Ovary (tissue), 3 donors: Measurements from ENCODE around the gene ENTR1.

Experiments
- POLR2A ChIP-seq: fragments of 450-650 bp; IDR thresholded peaks from one replicate; pipeline ENCODE4 v1.6.1; 2017; ENCODE audit warnings: antibody characterized with exemption, mild to moderate bottlenecking, moderate library complexity
- TF ChIP-seq, protein P1 (sequence below), 3 donors: fragments of 450-650 bp in 2 of 3; fragments of 200-600 bp in 1 of 3; IDR thresholded peaks; one replicate each; pipeline versions ENCODE4 v1.5.1 to v1.8.0; 2016 to 2022; ENCODE audit warnings: antibody characterized with exemption in 3 of 3, mild to moderate bottlenecking in 1 of 3
- donor health status: DM: no; HTN: no; CAD: no.

DNA sequence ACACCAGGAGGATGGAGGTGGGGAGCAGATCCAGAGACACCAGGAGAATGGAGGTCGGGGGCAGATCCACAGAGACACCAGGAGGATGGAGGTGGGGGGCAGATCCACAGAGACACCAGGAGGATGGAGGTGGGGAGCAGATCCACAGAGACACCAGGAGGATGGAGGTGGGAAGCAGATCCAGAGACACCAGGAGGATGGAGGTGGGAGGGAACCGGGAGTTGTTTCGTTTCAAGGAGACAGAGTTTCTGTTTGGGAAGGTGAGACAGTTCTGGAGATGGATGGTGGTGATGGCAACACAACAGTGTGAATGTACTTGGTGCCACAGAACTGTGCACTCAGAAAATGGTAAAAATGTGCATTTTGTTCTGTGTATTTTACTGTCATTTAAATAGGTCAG, 38.2 kb upstream of the ENTR1 start:
- TF ChIP-seq POLR2A, result no peak
- TF ChIP-seq, protein P1, sequence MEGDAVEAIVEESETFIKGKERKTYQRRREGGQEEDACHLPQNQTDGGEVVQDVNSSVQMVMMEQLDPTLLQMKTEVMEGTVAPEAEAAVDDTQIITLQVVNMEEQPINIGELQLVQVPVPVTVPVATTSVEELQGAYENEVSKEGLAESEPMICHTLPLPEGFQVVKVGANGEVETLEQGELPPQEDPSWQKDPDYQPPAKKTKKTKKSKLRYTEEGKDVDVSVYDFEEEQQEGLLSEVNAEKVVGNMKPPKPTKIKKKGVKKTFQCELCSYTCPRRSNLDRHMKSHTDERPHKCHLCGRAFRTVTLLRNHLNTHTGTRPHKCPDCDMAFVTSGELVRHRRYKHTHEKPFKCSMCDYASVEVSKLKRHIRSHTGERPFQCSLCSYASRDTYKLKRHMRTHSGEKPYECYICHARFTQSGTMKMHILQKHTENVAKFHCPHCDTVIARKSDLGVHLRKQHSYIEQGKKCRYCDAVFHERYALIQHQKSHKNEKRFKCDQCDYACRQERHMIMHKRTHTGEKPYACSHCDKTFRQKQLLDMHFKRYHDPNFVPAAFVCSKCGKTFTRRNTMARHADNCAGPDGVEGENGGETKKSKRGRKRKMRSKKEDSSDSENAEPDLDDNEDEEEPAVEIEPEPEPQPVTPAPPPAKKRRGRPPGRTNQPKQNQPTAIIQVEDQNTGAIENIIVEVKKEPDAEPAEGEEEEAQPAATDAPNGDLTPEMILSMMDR (IDR thresholded peaks at IDR 0.05), result no peak
